Activated B cell treated with CpG ODN at 0.5 μM for 24 hours (primary cell): ENCODE measurements around the gene ADAD2. TPM values are rescaled to one million over a fixed set of nuclear protein-coding genes. Genes with fewer than 3 reads are reported as not detected.

Experiments
- ATAC-seq: fragments of 200-7000 bp; cut with Tn5 transposase; one replicate; pipeline ENCODE4 v1.10.0; 2021; ENCODE audit warnings: low read depth, mild to moderate bottlenecking, moderate library complexity
- CTCF ChIA-PET: fragments of 350-600 bp; sonication (Branson Sonifier 250); formaldehyde crosslinking; loops from one replicate; lab custom pipeline; 2021; ENCODE audit warnings: antibody characterized with exemption; lab: Charles Lee
- POLR2A ChIA-PET: fragments of 350-600 bp; sonication (Branson Sonifier 250); formaldehyde crosslinking; loops from one replicate; lab custom pipeline; 2021; ENCODE audit warnings: antibody characterized with exemption; lab: Charles Lee
- DNase-seq: peaks from one replicate; pipeline ENCODE4 v3.0.0; 2022
- H3K27ac Mint-ChIP-seq: one replicate; pipeline ENCODE4 v1.8.0; 2020; ENCODE audit warnings: mixed read lengths
- H3K27me3 Mint-ChIP-seq: one replicate; pipeline ENCODE4 v1.8.0; 2021; ENCODE audit warnings: mixed read lengths
- H3K36me3 Mint-ChIP-seq: one replicate; pipeline ENCODE4 v1.8.0; 2021; ENCODE audit warnings: low read depth, mixed read lengths
- H3K4me1 Mint-ChIP-seq: one replicate; pipeline ENCODE4 v1.8.0; 2021; ENCODE audit warnings: mixed read lengths
- H3K4me3 Mint-ChIP-seq: one replicate; pipeline ENCODE4 v1.8.0; 2020; ENCODE audit warnings: mild to moderate bottlenecking, mixed read lengths
- H3K9me3 Mint-ChIP-seq: one replicate; pipeline ENCODE4 v1.8.0; 2020; ENCODE audit warnings: mixed read lengths
- intact Hi-C: fragments of 100-400 bp; cut with micrococcal nuclease; formaldehyde crosslinking; loops from one replicate; pipeline ENCODE4 v1.15.1; 2024
- total RNA-seq: library from RNA; stranded (reverse); gene quantifications from 2 replicates; pipeline ENCODE4 v1.2.3, GENCODE V29; 2022
- TF ChIP-seq, protein P1 (sequence below): fragments of 200-600 bp; IDR thresholded peaks from one replicate; pipeline ENCODE4 v1.8.0; 2022; ENCODE audit warnings: antibody characterized with exemption, mild to moderate bottlenecking

ADAD2 gene
- total RNA-seq, 1 donor from 2014 or later = not detected

DNA sequence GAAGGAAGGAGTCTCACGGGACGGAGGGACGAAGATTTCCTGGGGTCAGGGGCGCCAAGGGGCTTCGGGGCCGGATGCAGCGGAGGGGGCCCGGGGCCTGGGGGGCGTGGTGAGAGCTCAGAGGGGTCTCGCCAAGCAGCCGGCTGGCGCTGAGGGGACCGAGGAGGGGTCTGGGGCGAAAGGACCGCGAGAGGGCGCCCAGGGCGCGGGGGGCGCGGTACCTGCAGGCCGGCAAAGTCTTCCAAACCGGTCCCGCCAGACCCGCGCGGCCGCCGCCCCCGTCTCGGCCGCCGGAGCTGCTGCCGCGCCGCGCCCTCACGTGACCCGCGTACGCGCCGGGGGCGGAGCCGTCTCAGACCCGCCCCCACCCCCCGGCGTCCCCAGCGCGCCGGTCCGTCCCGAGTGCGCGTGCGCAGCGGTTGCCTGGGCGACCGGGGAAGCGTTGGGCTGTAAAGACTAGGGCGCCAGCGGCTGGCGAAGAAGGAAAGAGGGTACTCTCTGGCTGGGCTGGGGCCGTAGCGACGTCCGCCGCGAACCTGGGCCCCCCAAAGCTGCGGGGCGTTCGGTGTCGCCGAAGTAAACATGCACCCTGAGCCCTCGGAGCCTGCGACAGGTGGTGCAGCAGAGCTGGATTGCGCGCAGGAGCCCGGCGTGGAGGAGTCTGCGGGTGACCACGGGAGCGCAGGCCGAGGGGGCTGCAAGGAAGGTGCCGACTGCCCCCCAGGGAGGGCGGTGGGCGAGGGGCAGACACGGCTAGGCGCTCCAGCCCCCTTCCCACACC lies 45.9 kb upstream of the ADAD2 start, which contains the start of the genes DNAAF1 and HSDL1:
TSS of gene DNAAF1 (plus strand) at position 450 of the 781 bp plus-strand sequence. CDS start at position 583, 133 bp downstream.
TSS of gene HSDL1 (minus strand) at position 319 of the 781 bp plus-strand sequence. CDS start 13,856 bp downstream, outside the sequence.
- no peaks in the 10 kb centered on the region for H3K9me3 Mint-ChIP-seq
- TF ChIP-seq, protein P1, sequence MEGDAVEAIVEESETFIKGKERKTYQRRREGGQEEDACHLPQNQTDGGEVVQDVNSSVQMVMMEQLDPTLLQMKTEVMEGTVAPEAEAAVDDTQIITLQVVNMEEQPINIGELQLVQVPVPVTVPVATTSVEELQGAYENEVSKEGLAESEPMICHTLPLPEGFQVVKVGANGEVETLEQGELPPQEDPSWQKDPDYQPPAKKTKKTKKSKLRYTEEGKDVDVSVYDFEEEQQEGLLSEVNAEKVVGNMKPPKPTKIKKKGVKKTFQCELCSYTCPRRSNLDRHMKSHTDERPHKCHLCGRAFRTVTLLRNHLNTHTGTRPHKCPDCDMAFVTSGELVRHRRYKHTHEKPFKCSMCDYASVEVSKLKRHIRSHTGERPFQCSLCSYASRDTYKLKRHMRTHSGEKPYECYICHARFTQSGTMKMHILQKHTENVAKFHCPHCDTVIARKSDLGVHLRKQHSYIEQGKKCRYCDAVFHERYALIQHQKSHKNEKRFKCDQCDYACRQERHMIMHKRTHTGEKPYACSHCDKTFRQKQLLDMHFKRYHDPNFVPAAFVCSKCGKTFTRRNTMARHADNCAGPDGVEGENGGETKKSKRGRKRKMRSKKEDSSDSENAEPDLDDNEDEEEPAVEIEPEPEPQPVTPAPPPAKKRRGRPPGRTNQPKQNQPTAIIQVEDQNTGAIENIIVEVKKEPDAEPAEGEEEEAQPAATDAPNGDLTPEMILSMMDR = no peak
- peak within 1 kb of the TSS; percentile 77 for H3K27ac Mint-ChIP-seq
- peaks cover 3% of the 10 kb centered on the region for H3K27me3 Mint-ChIP-seq
- peak within 1 kb of the TSS; percentile 93 for H3K4me3 Mint-ChIP-seq
- H3K36me3 Mint-ChIP-seq = peaks cover 2% of the 10 kb centered on the region
- intact Hi-C loops = loop anchor here (1.0 to 5.0 kb wide), 9 partner anchors 12 to 357 kb away; partner anchors contain the start of genes HSBP1, MBTPS1, MEAK7 and TAF1C
- peak; percentile 97 for DNase-seq
- peak; percentile 86 for ATAC-seq
- ChIA-PET CTCF (interaction anchor here (0.6 to 1.2 kb wide), 2 partner anchors 28 to 60 kb away, joined by 3 to 7 read pairs; partner anchors contain the start of gene MBTPS1), POLR2A (interaction anchor here (0.6 to 3.1 kb wide), 8 partner anchors 12 to 883 kb away, joined by 3 to 47 read pairs (median 4); partner anchors contain the start of genes KIAA0513, MBTPS1 and TAF1C)
- peaks cover 12% of the 10 kb centered on the region for H3K4me1 Mint-ChIP-seq

DNA sequence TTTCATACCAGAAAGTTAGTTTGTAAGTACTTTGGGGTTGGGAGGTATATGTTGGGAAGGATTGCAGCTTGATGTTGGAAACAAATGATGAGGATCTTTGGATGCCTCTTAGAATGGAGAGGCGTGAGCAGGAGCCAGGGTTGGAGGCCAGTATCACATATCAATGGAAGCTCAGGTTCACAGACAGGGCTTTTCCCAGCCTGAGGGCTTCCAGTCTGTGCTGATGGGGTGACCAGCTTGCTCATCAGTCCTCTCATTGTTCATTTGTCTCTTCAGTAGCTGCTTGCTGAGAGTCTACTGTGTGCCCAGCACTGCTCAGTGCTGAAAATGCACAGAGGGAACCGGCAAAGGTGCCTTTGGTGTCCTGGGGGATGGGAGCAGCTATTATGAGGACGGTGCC lies 40.0 kb upstream of the ADAD2 start:
- Mint-ChIP-seq H3K4me3 (no peak overlapping the region), H3K27ac (no peak overlapping the region), H3K9me3 (no peaks in the 10 kb centered on the region), H3K4me1 (no peaks in the 10 kb centered on the region), H3K36me3 (no peaks in the 10 kb centered on the region), H3K27me3 (peaks cover 17% of the 10 kb centered on the region)
- POLR2A ChIA-PET = no interaction called here
- no peak for ATAC-seq
- TF ChIP-seq, protein P1 = no peak
- no peak for DNase-seq
- intact Hi-C loops = no loop called here
- CTCF ChIA-PET = no interaction called here

- CTCF ChIA-PET = no interaction called here
- TF ChIP-seq, protein P1 = no peak
- H3K36me3 Mint-ChIP-seq = no peaks in the 10 kb centered on the region
- POLR2A ChIA-PET = no interaction called here
- DNase-seq (no peak), ATAC-seq (no peak)
- intact Hi-C loops = no loop called here
- H3K4me3 Mint-ChIP-seq = no peak overlapping the region
- H3K9me3 Mint-ChIP-seq = no peaks in the 10 kb centered on the region
- H3K27me3 Mint-ChIP-seq = peaks cover 23% of the 10 kb centered on the region
- no peak overlapping the region for H3K27ac Mint-ChIP-seq
- no peaks in the 10 kb centered on the region for H3K4me1 Mint-ChIP-seq
Observed at GRCh38 chr16:84153660-84154214, 37.2 kb upstream of the ADAD2 start.

DNA sequence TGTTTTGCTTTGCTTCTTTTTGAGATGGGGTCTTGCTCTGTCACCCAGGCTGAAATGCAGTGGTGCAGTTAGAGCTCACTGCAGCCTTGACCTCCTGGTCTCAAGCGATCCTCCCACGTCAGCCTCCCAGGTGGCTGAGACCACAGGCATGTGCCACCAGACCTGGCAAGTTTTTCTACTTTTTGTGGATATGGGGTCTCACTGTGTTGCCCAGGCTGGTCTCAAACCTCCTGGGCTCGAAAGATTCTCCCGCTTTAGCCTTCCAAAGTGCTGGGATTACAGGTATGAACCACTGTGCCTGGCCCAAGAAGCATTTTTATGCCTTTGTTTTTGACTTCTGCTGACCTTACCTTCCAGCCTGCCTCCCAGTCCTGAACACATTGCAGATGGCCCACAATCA lies 35.7 kb upstream of the ADAD2 start:
- intact Hi-C loops = no loop called here
- peaks cover 19% of the 10 kb centered on the region for H3K27me3 Mint-ChIP-seq
- POLR2A ChIA-PET = interaction anchor here (0.7 kb wide), 1 partner anchor 312 kb away, joined by 4 read pairs; no protein-coding TSS in a partner anchor
- H3K4me3 Mint-ChIP-seq = no peak overlapping the region
- DNase-seq (no peak), ATAC-seq (no peak)
- TF ChIP-seq, protein P1 = no peak
- H3K4me1 Mint-ChIP-seq = no peaks in the 10 kb centered on the region
- H3K36me3 Mint-ChIP-seq = no peaks in the 10 kb centered on the region
- CTCF ChIA-PET = no interaction called here
- no peaks in the 10 kb centered on the region for H3K9me3 Mint-ChIP-seq
- no peak overlapping the region for H3K27ac Mint-ChIP-seq

GRCh38 chr16:84155771-84156170 lies 35.2 kb upstream of the ADAD2 start:
- ATAC-seq = no peak
- no peaks in the 10 kb centered on the region for H3K36me3 Mint-ChIP-seq
- ChIA-PET CTCF (no interaction called here), POLR2A (no interaction called here)
- TF ChIP-seq, protein P1 = no peak
- H3K9me3 Mint-ChIP-seq = no peaks in the 10 kb centered on the region
- H3K4me1 Mint-ChIP-seq = no peaks in the 10 kb centered on the region
- no peak overlapping the region for H3K27ac Mint-ChIP-seq
- H3K27me3 Mint-ChIP-seq = peaks cover 18% of the 10 kb centered on the region
- intact Hi-C loops = no loop called here
- no peak overlapping the region for H3K4me3 Mint-ChIP-seq
- DNase-seq = no peak
